ENCODE data around the gene CTDSPL. TPM values are rescaled to one million over a fixed set of nuclear protein-coding genes. Genes with fewer than 3 reads are reported as not detected.

CTDSPL gene
- total and polyA plus RNA-seq, 10 of the 15 experiments (the other 5 are each of a cell fraction or from before 2014, with no cell fraction given), result 0.05 to 0.51 (median 0.18) TPM; not detected in 6

DNA sequence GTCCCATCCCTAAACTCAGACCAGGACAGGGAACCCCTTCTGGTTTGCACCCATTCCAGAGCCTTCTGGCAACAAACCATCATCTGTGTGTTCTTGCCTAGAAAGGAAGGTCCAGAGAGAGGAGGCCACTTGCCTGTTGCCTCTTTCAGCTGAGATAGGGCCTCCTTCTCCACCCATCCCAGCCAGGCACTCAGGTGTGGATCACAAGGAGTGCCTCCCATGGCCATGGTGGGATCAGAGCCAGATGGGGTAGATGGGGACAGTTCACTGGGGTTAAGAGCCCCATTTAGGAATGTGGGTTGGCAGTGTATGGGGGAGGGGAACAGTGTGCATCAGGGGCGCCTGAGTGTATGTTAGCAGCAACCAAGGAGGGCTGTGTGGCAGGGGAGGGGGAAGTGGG, 8.9 kb upstream of the CTDSPL start (continued):
- TF ChIP-seq, protein P1, sequence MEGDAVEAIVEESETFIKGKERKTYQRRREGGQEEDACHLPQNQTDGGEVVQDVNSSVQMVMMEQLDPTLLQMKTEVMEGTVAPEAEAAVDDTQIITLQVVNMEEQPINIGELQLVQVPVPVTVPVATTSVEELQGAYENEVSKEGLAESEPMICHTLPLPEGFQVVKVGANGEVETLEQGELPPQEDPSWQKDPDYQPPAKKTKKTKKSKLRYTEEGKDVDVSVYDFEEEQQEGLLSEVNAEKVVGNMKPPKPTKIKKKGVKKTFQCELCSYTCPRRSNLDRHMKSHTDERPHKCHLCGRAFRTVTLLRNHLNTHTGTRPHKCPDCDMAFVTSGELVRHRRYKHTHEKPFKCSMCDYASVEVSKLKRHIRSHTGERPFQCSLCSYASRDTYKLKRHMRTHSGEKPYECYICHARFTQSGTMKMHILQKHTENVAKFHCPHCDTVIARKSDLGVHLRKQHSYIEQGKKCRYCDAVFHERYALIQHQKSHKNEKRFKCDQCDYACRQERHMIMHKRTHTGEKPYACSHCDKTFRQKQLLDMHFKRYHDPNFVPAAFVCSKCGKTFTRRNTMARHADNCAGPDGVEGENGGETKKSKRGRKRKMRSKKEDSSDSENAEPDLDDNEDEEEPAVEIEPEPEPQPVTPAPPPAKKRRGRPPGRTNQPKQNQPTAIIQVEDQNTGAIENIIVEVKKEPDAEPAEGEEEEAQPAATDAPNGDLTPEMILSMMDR (IDR thresholded peaks at IDR 0.05 in 2 of 3, conservative IDR thresholded peaks at IDR 0.05 in 1 of 3; ENCODE audit: control insufficient read depth in 2 of 3, extremely low read depth in 1 of 3, insufficient read depth in 1 of 3, low read depth in 3 of 3, low read length in 3 of 3), result no peak
- TF ChIP-seq, protein P2, sequence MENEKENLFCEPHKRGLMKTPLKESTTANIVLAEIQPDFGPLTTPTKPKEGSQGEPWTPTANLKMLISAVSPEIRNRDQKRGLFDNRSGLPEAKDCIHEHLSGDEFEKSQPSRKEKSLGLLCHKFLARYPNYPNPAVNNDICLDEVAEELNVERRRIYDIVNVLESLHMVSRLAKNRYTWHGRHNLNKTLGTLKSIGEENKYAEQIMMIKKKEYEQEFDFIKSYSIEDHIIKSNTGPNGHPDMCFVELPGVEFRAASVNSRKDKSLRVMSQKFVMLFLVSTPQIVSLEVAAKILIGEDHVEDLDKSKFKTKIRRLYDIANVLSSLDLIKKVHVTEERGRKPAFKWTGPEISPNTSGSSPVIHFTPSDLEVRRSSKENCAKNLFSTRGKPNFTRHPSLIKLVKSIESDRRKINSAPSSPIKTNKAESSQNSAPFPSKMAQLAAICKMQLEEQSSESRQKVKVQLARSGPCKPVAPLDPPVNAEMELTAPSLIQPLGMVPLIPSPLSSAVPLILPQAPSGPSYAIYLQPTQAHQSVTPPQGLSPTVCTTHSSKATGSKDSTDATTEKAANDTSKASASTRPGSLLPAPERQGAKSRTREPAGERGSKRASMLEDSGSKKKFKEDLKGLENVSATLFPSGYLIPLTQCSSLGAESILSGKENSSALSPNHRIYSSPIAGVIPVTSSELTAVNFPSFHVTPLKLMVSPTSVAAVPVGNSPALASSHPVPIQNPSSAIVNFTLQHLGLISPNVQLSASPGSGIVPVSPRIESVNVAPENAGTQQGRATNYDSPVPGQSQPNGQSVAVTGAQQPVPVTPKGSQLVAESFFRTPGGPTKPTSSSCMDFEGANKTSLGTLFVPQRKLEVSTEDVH (IDR thresholded peaks at IDR 0.05; ENCODE audit: low read depth, partially characterized antibody), result no peak
- no peak for TF ChIP-seq CEBPB (IDR thresholded peaks at IDR 0.05; ENCODE audit: borderline replicate concordance in 1 of 2, low read depth in 2 of 2, low read length in 2 of 2)
- TF ChIP-seq, protein P3, sequence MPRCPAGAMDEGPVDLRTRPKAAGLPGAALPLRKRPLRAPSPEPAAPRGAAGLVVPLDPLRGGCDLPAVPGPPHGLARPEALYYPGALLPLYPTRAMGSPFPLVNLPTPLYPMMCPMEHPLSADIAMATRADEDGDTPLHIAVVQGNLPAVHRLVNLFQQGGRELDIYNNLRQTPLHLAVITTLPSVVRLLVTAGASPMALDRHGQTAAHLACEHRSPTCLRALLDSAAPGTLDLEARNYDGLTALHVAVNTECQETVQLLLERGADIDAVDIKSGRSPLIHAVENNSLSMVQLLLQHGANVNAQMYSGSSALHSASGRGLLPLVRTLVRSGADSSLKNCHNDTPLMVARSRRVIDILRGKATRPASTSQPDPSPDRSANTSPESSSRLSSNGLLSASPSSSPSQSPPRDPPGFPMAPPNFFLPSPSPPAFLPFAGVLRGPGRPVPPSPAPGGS (IDR thresholded peaks at IDR 0.05; ENCODE audit: borderline replicate concordance, insufficient read depth, low read depth, low read length, poor library complexity, severe bottlenecking), result no peak

Data from GM12878 (cell line).